Endothelial cell of umbilical vein (primary cell): ENCODE data around the gene TRIP13.

Experiments used
- EZH2 ChIP-seq: IDR thresholded peaks from 2 replicates; pipeline ENCODE4 v1.6.1; 2012; ENCODE audit warnings: borderline replicate concordance, low read depth, mild to moderate bottlenecking, moderate library complexity, low read length, inconsistent platforms; ENCODE audit not compliant: severe bottlenecking
- FOS ChIP-seq: IDR thresholded peaks from 2 replicates; pipeline ENCODE4 v1.6.1; 2011; ENCODE audit warnings: mild to moderate bottlenecking, low read length, moderate library complexity, borderline replicate concordance; ENCODE audit not compliant: insufficient read depth
- GATA2 ChIP-seq: IDR thresholded peaks from 2 replicates; pipeline ENCODE4 v1.7.0; 2011; ENCODE audit warnings: low read depth, mild to moderate bottlenecking, moderate library complexity, mixed read lengths, low read length; ENCODE audit not compliant: insufficient read length, insufficient read depth
- JUN ChIP-seq: IDR thresholded peaks from 2 replicates; pipeline ENCODE4 v1.6.1; 2011; ENCODE audit warnings: borderline replicate concordance, low read depth; ENCODE audit not compliant: insufficient read length, insufficient read depth
- POLR2A ChIP-seq: IDR thresholded peaks from 2 replicates; pipeline ENCODE4 v1.6.1; 2012; ENCODE audit warnings: low read depth, mild to moderate bottlenecking, control low read depth, low read length
- POLR2AphosphoS5 ChIP-seq: IDR thresholded peaks from 2 replicates; pipeline ENCODE4 v1.6.1; 2012; ENCODE audit warnings: low read depth, mild to moderate bottlenecking, control low read depth, low read length, moderate library complexity; ENCODE audit not compliant: insufficient read depth
- TF ChIP-seq, protein P1 (sequence below), 2 donors: IDR thresholded peaks; 1 replicate in 1 of 2; 2 replicates in 1 of 2; pipeline ENCODE4 v1.5.1; 2011; ENCODE audit warnings: low read length in 2 of 2, mild to moderate bottlenecking in 2 of 2, moderate library complexity in 2 of 2, control low read depth in 1 of 2, inconsistent platforms in 1 of 2, low read depth in 1 of 2; ENCODE audit not compliant: insufficient read depth in 1 of 2; ENCODE audit errors: extremely low read depth in 1 of 2

DNA sequence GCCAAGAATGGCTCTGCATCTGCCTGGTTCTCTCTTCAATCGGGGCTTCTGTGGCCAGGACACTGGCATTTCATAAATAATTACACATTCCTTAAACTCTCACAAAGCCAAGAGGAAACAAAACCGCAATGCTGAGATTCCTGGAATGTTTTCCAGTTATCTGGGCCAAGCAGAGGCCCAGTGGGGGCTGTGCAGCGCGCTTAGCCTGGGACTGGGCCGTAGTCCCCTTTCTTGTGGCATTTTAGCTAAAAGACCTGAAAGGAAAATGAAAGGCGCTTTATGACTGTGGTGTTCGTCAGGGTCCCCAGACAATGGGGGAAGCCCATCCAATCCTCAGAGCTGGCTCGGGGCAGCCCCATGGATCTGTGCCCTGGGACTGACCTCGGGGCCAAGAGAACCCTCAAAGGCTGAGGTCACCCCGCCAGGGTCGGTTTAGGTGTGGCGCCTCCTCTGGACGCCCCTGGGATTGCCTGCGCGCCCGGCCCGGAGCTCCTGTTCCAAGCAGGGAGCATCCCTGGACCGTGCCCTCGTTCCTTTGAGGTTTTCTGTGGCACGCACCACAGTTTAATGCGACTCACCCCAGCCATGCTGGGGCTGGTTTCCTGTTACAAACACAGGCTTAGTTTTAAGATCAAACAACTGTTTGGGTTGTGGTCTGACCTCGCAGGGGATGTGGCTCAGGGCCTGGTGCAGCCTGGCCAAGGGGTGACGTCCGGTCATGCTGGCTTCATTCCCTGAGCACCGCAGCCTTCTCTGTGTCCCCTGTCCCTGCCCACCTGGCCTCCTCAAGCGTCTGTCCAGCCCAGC, 64.5 kb downstream of the TRIP13 start:
- TF ChIP-seq, protein P1, sequence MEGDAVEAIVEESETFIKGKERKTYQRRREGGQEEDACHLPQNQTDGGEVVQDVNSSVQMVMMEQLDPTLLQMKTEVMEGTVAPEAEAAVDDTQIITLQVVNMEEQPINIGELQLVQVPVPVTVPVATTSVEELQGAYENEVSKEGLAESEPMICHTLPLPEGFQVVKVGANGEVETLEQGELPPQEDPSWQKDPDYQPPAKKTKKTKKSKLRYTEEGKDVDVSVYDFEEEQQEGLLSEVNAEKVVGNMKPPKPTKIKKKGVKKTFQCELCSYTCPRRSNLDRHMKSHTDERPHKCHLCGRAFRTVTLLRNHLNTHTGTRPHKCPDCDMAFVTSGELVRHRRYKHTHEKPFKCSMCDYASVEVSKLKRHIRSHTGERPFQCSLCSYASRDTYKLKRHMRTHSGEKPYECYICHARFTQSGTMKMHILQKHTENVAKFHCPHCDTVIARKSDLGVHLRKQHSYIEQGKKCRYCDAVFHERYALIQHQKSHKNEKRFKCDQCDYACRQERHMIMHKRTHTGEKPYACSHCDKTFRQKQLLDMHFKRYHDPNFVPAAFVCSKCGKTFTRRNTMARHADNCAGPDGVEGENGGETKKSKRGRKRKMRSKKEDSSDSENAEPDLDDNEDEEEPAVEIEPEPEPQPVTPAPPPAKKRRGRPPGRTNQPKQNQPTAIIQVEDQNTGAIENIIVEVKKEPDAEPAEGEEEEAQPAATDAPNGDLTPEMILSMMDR (IDR thresholded peaks at IDR 0.05; ENCODE audit: extremely low read depth in 1 of 2, insufficient read depth in 1 of 2, low read depth in 1 of 2, low read length in 2 of 2) = peak; percentile 36 to 45
- TF ChIP-seq FOS = no peak
- TF ChIP-seq POLR2A = no peak
- no peak for TF ChIP-seq POLR2AphosphoS5
- no peak for TF ChIP-seq EZH2
- TF ChIP-seq GATA2 = peak; percentile 11
- no peak for TF ChIP-seq JUN
